EH (cell line): ENCODE measurements around the gene CD247.
A peak's percentile ranks its signal among the peaks of the same experiment; 100 is the strongest.

Experiments
- DNase-seq: peaks from one replicate; pipeline ENCODE4 v3.0.0-alpha.2; 2015; ENCODE audit warnings: low read depth

The CD247 gene

GRCh38 chr1:167412920-167413319 lies 105.4 kb downstream of the CD247 start:
- no peak for DNase-seq

DNA sequence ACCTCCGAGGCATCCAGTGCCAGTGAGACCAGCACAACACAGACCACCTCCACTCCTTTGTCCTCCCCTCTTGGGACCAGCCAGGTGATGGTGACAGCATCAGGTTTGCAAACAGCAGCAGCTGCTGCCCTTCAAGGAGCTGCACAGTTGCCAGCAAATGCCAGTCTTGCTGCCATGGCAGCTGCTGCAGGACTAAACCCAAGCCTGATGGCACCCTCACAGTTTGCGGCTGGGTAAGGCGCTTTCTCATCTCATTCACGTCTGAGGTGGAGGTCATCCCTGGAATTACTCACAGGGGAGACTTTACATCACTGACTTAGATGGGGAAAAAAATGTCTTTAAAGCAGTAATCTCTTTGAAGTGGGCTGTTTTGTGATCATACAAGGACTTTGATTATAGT lies 106.3 kb downstream of the CD247 start:
- DNase-seq = no peak

DNA sequence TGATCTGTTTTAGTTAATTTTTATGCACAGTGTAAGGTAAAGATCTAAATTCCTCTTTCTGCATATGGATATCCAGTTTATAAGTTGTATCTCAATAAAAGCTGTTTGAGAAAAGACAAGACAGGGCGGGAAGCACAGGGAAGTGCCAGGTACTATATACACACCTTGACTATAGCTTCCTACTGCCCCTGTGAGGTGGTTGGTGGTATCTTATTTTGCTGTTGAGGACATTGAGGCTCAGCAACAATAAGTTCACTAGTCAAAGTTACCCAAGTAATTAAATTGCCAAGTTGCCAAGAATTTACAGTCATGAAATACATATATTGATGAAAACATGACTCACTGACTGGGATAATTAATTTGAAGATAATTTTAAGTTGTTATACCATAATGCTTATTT lies 109.1 kb downstream of the CD247 start:
- no peak for DNase-seq

DNA sequence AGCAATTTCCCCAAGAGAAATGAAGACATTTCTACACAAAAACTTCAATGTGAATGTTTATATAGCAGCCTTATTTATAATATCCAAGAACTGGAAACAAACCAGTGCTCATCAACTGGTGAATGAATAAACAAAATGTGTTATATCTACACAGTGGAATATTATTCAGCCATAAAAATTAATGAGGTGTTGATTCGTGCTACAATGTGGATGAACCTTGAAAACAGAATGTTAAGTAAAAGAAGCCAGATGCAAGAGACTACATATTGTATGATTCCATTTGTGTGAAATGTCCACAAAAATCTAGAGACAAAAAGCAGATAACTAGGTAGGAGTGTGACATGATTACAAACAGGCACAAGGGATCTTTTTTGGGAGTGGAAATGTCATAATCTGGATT lies 110.0 kb downstream of the CD247 start:
- no peak for DNase-seq

- DNase-seq = peak; percentile 6
Observed at GRCh38 chr1:167404908-167405307, 113.4 kb downstream of the CD247 start.

DNA sequence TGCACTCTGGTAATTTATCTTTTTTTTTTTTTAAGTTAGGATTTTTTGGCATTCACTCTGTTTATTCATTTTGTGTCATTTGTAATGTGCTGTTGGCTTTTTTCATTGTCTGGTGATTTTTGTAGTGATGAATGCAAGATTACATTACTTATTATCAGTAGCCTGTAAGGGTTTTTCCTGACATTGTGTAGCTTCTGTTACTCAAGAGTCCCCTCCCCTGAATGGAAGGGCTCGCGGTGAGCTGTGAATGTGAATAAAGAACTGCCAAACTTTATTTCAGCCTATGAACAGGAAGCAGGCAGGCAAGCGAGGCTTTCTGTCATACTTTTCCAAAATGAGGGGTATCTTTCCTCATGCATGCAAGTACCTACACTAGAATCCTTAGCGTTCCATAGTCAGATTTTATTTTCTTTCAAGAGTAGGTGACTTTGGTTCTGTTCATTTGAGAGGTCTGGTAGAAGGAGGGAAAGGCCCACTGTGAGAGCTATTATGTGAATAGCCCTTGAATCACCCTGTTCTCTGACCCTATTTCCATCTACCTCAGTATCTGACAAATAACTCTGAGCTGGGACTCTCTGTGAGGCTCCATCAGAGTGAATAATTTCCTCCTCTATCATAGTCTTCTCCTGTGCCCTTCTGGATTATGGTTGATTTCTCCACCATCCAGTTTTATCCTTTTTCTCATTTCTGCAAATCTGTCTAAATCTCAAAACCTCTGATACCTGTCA lies 114.0 kb downstream of the CD247 start:
- DNase-seq = no peak

GRCh38 chr1:167401260-167401873 lies 117.0 kb downstream of the CD247 start:
- peak; percentile 47 for DNase-seq

DNA sequence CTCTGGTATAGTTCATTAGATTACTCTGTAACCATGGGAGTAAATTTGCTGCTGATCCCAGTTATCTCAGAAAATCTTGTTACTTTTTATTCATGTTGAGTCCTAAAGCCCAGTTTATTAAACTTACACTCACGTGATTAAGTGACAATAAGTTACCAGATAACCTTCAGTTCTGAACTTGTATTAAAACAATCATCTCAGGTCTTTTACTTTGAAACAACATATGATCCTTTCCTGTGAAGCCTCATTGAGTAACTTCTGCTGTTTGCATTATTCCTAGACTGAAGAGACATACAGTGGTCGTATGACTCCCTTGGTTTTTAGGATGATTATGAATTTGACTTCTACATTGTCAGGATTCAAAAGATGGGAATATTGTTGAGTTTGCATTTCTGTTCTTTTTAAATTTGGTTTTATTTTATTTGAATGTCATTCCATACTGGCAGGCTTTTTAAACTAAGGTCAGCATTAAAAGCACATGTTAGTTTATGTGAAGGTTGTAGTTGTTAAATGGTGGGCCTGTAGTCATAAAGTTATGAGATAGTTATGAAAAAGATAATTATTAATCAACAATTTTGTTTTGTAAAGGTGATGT lies 117.9 kb downstream of the CD247 start:
- no peak for DNase-seq

DNA sequence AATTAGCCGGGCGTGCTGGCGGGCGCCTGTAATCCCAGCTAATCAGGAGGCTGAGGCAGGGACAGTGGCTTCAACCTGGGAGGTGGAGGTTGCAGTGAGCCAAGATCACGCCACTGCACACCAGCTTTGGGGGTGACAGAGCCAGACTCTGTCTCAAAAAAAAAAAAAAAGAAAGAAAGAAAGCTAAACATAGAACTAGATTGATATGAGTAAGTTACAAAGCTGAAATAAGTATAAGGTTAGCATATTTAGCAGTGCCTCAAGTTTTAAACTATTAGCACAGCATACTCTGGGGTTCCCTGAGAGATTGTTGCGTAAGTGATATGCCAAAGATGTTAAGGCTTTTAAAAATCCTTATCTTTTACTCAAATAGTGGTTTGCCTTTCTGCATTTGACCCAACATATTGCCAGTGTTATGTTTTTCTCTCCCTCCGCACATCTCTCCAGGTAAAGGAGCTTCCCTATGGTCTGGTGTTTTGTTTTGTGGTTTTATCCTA lies 126.1 kb downstream of the CD247 start:
- no peak for DNase-seq

GRCh38 chr1:167388976-167389375 lies 129.4 kb downstream of the CD247 start:
- no peak for DNase-seq

DNA sequence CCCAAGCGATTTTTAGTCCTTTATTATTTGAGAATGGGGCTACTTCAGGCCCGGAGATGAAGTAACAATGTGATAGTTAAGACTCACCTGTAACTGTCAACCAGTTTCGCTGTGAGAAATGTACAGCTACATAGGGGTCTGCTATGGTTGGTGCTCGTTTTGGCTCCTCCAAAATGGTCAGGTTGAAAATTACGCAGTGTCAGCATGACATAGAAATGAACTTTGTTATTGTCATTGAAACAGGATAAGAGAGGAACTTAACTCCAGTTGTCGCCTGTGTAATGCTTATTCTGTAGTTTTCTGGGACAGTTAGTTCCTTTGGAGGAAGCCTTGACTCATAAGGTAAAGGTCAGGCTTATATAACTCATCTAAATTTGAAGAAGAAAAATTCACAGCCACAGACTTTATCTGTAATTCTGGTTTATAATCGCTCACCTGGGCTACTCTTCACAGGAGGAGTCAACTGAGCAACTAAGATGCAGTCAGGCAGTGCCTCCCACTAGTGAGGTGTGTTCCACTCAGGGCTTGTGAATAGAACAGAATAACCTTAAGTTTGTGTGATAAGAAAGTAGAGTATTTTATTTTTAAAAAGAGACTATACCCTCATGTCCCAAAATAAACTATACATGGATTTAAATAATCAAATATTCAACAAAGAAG lies 130.9 kb downstream of the CD247 start:
- DNase-seq = no peak
